GM18867 (cell line): Measurements from ENCODE around the gene CATSPERE.

Source experiments
- ATAC-seq: cut with Tn5 transposase; IDR thresholded peaks from one replicate; pipeline ENCODE4 v1.9.1; 2021; ENCODE audit warnings: mild to moderate bottlenecking, moderate library complexity; ENCODE audit not compliant: unreplicated experiment

Gene CATSPERE

GRCh38 chr1:244461245-244462071, at the start of gene CATSPERE:
CATSPERE (plus strand) TSS chr1:244461273; CDS start chr1:244461430, 157 bp downstream.
- ATAC-seq, result peak; percentile 99

GRCh38 chr1:244412176-244412575, 48.9 kb upstream of the CATSPERE start:
- ATAC-seq, result no peak

- no peak for ATAC-seq
Measured at GRCh38 chr1:244413736-244414135, 47.3 kb upstream of the CATSPERE start.

GRCh38 chr1:244414543-244414942, 46.5 kb upstream of the CATSPERE start:
- ATAC-seq, result no peak

- ATAC-seq, result no peak
Measured at GRCh38 chr1:244419024-244419423, 42.0 kb upstream of the CATSPERE start.

GRCh38 chr1:244422174-244422573, 38.9 kb upstream of the CATSPERE start:
- no peak for ATAC-seq

GRCh38 chr1:244424649-244425334, 36.3 kb upstream of the CATSPERE start:
- ATAC-seq, result no peak

- ATAC-seq, result no peak
Measured at GRCh38 chr1:244427647-244428046, 33.4 kb upstream of the CATSPERE start.

- ATAC-seq, result no peak
Measured at GRCh38 chr1:244429818-244430217, 31.3 kb upstream of the CATSPERE start.

- no peak for ATAC-seq
Measured at GRCh38 chr1:244431166-244431565, 29.9 kb upstream of the CATSPERE start.

GRCh38 chr1:244435562-244436205, 25.4 kb upstream of the CATSPERE start:
- no peak for ATAC-seq

- ATAC-seq, result no peak
Measured at GRCh38 chr1:244436336-244437085, 24.6 kb upstream of the CATSPERE start.

GRCh38 chr1:244437086-244437468, 24.0 kb upstream of the CATSPERE start:
- ATAC-seq, result no peak

GRCh38 chr1:244439391-244440032, 21.6 kb upstream of the CATSPERE start:
- ATAC-seq, result no peak

GRCh38 chr1:244442850-244443249, 18.2 kb upstream of the CATSPERE start:
- ATAC-seq, result no peak

- ATAC-seq, result no peak
Measured at GRCh38 chr1:244444854-244445253, 16.2 kb upstream of the CATSPERE start.

GRCh38 chr1:244445320-244446181, 15.5 kb upstream of the CATSPERE start:
- ATAC-seq, result no peak

- no peak for ATAC-seq
Measured at GRCh38 chr1:244447024-244447423, 14.0 kb upstream of the CATSPERE start.

GRCh38 chr1:244447552-244447951, 13.5 kb upstream of the CATSPERE start:
- ATAC-seq, result no peak
